Urothelium cell line (cell line): ENCODE measurements around the gene ENOX1.

Source experiments
- DNase-seq: peaks from one replicate; pipeline ENCODE4 v3.0.0; 2011; ENCODE audit warnings: low spot score, mixed read lengths
- FAIRE-seq: peaks from 2 replicates; lab custom pipeline; 2011; peaks lifted over from hg19 to GRCh38; lab: Jason Lieb, UNC

Gene ENOX1

GRCh38 chr13:43786472-43786765 is 353 bp downstream of the ENOX1 start:
- no peak for FAIRE-seq

GRCh38 chr13:43785650-43786471 is 911 bp downstream of the ENOX1 start:
- FAIRE-seq (no peak), DNase-seq (peak; percentile 78)

More at GRCh38 chr13:43786472-43786765, 353 bp downstream of the ENOX1 start:
- no peak for DNase-seq

- FAIRE-seq = no peak
- no peak for DNase-seq
These were observed 1.5 kb downstream of the ENOX1 start for GRCh38 chr13:43785261-43785649.

GRCh38 chr13:43784496-43784895 is 2.3 kb downstream of the ENOX1 start:
- FAIRE-seq (no peak), DNase-seq (no peak)

- DNase-seq = no peak
- no peak for FAIRE-seq
These were observed 3.0 kb downstream of the ENOX1 start for GRCh38 chr13:43783820-43784219.

- FAIRE-seq (no peak), DNase-seq (no peak)
These were observed 4.1 kb downstream of the ENOX1 start for GRCh38 chr13:43782686-43783085.

GRCh38 chr13:43780666-43781065 is 6.1 kb downstream of the ENOX1 start:
- DNase-seq (no peak), FAIRE-seq (no peak)

GRCh38 chr13:43776501-43777079 is 10.2 kb downstream of the ENOX1 start:
- FAIRE-seq (no peak), DNase-seq (no peak)

- DNase-seq = no peak
- FAIRE-seq = no peak
These were observed 10.8 kb downstream of the ENOX1 start for GRCh38 chr13:43776006-43776405.

- no peak for DNase-seq
- no peak for FAIRE-seq
These were observed 13.2 kb downstream of the ENOX1 start for GRCh38 chr13:43773602-43774001.

GRCh38 chr13:43770871-43771270 is 15.9 kb downstream of the ENOX1 start:
- no peak for FAIRE-seq
- no peak for DNase-seq

- no peak for DNase-seq
- no peak for FAIRE-seq
These were observed 17.2 kb downstream of the ENOX1 start for GRCh38 chr13:43769529-43769928.

GRCh38 chr13:43767341-43767931 is 19.3 kb downstream of the ENOX1 start:
- no peak for FAIRE-seq

GRCh38 chr13:43766725-43767124 is 20.0 kb downstream of the ENOX1 start:
- DNase-seq = no peak
- no peak for FAIRE-seq

More at GRCh38 chr13:43767341-43767931, 19.3 kb downstream of the ENOX1 start:
- DNase-seq = no peak

GRCh38 chr13:43764349-43764748 is 22.4 kb downstream of the ENOX1 start:
- FAIRE-seq (no peak), DNase-seq (no peak)

GRCh38 chr13:43763143-43763759 is 23.5 kb downstream of the ENOX1 start:
- DNase-seq (no peak), FAIRE-seq (no peak)

- DNase-seq (no peak), FAIRE-seq (no peak)
These were observed 25.0 kb downstream of the ENOX1 start for GRCh38 chr13:43761616-43762315.

- no peak for DNase-seq
- no peak for FAIRE-seq
These were observed 26.5 kb downstream of the ENOX1 start for GRCh38 chr13:43760257-43760656.

GRCh38 chr13:43758834-43759233 is 27.9 kb downstream of the ENOX1 start:
- FAIRE-seq (no peak), DNase-seq (no peak)

GRCh38 chr13:43757266-43757665 is 29.5 kb downstream of the ENOX1 start:
- FAIRE-seq = no peak
- DNase-seq = no peak

GRCh38 chr13:43755844-43756243 is 30.9 kb downstream of the ENOX1 start:
- FAIRE-seq (no peak), DNase-seq (no peak)
